GM12891 (cell line): ENCODE results near the gene SCP2.

Source experiments
- DNase-seq: peaks from one replicate; pipeline ENCODE4 v3.0.0; 2011; ENCODE audit warnings: low spot score; ENCODE audit not compliant: insufficient read length
- FAIRE-seq: peaks from 2 replicates; lab custom pipeline; 2011; peaks lifted over from hg19 to GRCh38; lab: Jason Lieb, UNC
- PAX5 ChIP-seq: IDR thresholded peaks from 2 replicates; pipeline ENCODE4 v1.6.1; 2011; ENCODE audit warnings: low read length, moderate library complexity, mild to moderate bottlenecking; ENCODE audit not compliant: insufficient read depth, severe bottlenecking
- POLR2A ChIP-seq: IDR thresholded peaks from 2 replicates; pipeline ENCODE4 v1.6.1; 2011; ENCODE audit warnings: low read depth, low read length, control low read depth
- POLR2AphosphoS5 ChIP-seq: IDR thresholded peaks from 2 replicates; pipeline ENCODE4 v1.6.1; 2011; ENCODE audit warnings: low read depth, low read length, control low read depth
- POU2F2 ChIP-seq: IDR thresholded peaks from 2 replicates; pipeline ENCODE4 v1.6.1; 2011; ENCODE audit warnings: low read depth, mild to moderate bottlenecking, control low read depth, low read length, moderate library complexity
- SPI1 ChIP-seq: IDR thresholded peaks from 2 replicates; pipeline ENCODE4 v1.6.1; 2011; ENCODE audit warnings: low read depth, low read length, control low read depth
- TAF1 ChIP-seq: IDR thresholded peaks from 2 replicates; pipeline ENCODE4 v1.6.1; 2011; ENCODE audit warnings: low read depth, low read length, control low read depth

Gene SCP2

GRCh38 chr1:53011175-53011574, 84.1 kb downstream of the SCP2 start:
- TF ChIP-seq POU2F2 (no peak), SPI1 (no peak), TAF1 (no peak), POLR2AphosphoS5 (no peak), PAX5 (no peak), POLR2A (no peak)
- no peak for FAIRE-seq
- no peak for DNase-seq

- peak; percentile 63 for DNase-seq
- peak; percentile 93 for FAIRE-seq
- TF ChIP-seq POU2F2: peak; percentile 50; the same call in 1 of the 2 replicates
- no peak for TF ChIP-seq PAX5
- peak; percentile 52 for TF ChIP-seq SPI1
- peak; percentile 78 for TF ChIP-seq TAF1
- TF ChIP-seq POLR2AphosphoS5: peak; percentile 75
- TF ChIP-seq POLR2A: peak; percentile 77
Measured at GRCh38 chr1:53014791-53015507, 87.9 kb downstream of the SCP2 start.

- TF ChIP-seq POU2F2 (no peak), TAF1 (no peak), POLR2AphosphoS5 (no peak), POLR2A (no peak), PAX5 (no peak), SPI1 (no peak)
- FAIRE-seq (peak; percentile 5), DNase-seq (no peak)
Measured at GRCh38 chr1:53015508-53015860, 88.4 kb downstream of the SCP2 start.

DNA sequence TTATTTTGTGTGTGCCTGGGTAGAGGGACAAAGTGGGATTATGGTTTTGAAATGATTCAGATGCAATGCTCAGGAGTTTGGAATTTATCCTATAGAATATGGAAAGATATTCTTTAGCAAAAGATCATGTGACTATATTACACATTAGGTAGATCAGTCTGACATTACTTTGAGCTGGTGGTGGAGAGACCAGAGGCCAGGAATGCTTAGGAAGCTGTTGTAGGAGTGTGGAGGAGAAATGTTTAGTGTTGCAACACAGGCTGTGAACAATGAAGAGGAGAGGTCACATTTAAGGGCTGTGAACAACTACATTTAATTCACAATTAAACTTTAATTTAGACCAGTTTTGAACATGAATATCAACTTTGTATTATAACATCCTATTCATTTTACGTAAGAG, 89.6 kb downstream of the SCP2 start:
- no peak for DNase-seq
- no peak for FAIRE-seq
- TF ChIP-seq PAX5: no peak
- no peak for TF ChIP-seq POLR2A
- TF ChIP-seq SPI1: no peak
- TF ChIP-seq POU2F2: no peak

- DNase-seq (no peak), FAIRE-seq (no peak)
- TF ChIP-seq POLR2AphosphoS5: no peak
- TF ChIP-seq PAX5: no peak
- no peak for TF ChIP-seq POU2F2
- TF ChIP-seq TAF1: no peak
- no peak for TF ChIP-seq POLR2A
- TF ChIP-seq SPI1: no peak
Measured at GRCh38 chr1:53020588-53020987, 93.5 kb downstream of the SCP2 start.

DNA sequence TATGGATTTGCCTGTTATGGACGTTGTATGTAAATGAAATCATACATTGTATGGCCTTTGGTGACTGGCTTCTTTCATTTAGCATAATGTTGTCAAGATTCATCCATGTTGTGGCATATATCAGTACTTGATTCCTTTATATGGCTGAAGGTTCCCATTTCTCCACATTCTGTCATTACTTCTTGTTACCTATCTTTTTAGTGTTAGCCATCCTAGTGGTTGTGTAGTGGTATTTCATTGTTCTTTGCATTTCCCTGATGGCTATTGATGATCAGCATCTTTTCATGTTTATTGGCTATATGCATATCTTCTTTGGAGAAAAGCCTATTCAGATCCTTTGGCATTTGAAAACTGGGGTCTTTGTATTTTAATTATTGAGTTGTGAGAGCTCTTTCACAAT, 95.1 kb downstream of the SCP2 start:
- FAIRE-seq: no peak
- TF ChIP-seq POU2F2: no peak
- TF ChIP-seq POLR2A: no peak
- TF ChIP-seq TAF1: no peak
- no peak for TF ChIP-seq SPI1
- TF ChIP-seq POLR2AphosphoS5: no peak
- TF ChIP-seq PAX5: no peak

DNA sequence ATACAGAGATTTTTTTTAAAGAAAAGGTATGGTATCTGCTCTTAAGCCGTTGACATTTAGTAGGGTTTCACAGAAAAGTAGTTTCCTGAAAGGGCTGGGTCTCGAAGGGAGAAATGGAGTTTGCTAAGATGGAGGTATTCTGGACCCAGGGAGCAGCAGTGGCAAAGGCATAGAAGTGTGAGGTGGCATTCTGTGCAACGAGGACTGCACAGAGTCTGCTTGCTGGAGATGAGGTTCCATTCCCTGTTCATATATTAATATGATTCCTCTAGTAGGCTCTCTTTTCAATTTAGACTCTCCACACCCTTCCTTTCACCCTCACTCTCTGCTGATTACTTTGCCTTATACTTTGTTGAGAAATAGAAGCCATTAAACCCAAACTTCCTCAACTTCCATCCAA, 96.5 kb downstream of the SCP2 start:
- no peak for DNase-seq
- FAIRE-seq: no peak
- TF ChIP-seq SPI1: no peak
- TF ChIP-seq TAF1: no peak
- TF ChIP-seq POU2F2: no peak
- no peak for TF ChIP-seq POLR2A
- TF ChIP-seq PAX5: no peak
- TF ChIP-seq POLR2AphosphoS5: no peak

More for the DNA sequence above, 95.1 kb downstream of the SCP2 start:
- no peak for DNase-seq

- FAIRE-seq (no peak), DNase-seq (no peak)
- TF ChIP-seq TAF1 (no peak), PAX5 (no peak), POLR2A (no peak), POU2F2 (no peak), POLR2AphosphoS5 (no peak), SPI1 (no peak)
Measured at GRCh38 chr1:53024117-53024516, 97.0 kb downstream of the SCP2 start.

DNA sequence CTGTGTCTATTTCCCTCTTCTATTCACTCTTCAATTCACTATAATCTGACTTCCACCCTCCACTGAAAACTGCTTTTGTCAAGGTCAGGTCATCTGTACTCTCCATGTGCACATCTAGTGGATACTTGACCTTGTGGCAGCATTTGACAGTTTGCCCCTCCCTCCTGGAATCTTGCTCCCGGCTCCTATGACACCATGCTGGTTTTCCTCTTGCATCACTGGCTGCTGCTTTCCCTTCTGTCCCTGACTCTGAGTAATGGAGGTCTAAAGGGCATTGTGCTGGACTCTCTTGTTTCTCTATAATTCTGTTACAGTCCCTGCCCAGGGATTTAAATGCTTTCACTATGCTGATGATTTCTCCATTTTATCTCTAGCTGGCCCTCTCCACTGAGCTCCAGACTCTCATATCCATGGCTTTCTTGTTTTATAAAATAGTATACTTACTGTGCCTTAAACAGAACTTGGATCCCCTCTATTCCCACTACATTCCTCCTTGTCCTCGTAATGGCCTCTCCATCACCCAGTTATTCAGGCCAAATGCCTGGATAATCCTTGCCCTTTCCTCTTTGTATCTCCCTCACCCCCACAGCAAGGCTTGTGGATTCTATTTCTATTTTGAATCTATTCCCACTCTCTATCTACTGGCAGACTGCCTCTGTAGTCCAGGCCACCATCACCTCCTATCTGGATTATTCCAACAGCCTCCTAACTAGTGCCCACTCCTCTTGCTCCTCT, 98.1 kb downstream of the SCP2 start:
- no peak for FAIRE-seq
- TF ChIP-seq POLR2AphosphoS5 (no peak), SPI1 (no peak), TAF1 (no peak), POU2F2 (no peak), PAX5 (no peak), POLR2A (no peak)
- DNase-seq: no peak
